Pancreas (tissue), 10 donors: Measurements from ENCODE around the gene BHLHA15. TPM values are rescaled to one million over a fixed set of nuclear protein-coding genes. Genes with fewer than 3 reads are reported as not detected.
A peak's percentile ranks its signal among the peaks of the same experiment; 100 is the strongest.

Experiments
- ATAC-seq, 4 donors: fragments of 200-7000 bp; cut with Tn5 transposase; one replicate each; pipeline versions ENCODE4 v1.8.0 to v1.9.1; 2020; ENCODE audit warnings: mild to moderate bottlenecking in 4 of 4, moderate library complexity in 4 of 4
- DNase-seq, 6 donors: peaks; one replicate each; pipeline ENCODE4 v3.0.0-alpha.2; 2020
- FAIRE-seq: peaks from 2 replicates; lab custom pipeline; 2012; peaks lifted over from hg19 to GRCh38; lab: Jason Lieb, UNC
- H3K27ac ChIP-seq, 4 donors: fragments of 200-600 bp; sonication (generic); 1 replicate in 3 of 4; 2 replicates in 1 of 4; pipeline versions ENCODE4 v1.5.0 to v1.8.0; 2020
- H3K27me3 ChIP-seq, 4 donors: fragments of 200-600 bp; one replicate each; pipeline ENCODE4 v1.8.0; 2021
- H3K36me3 ChIP-seq, 3 donors: fragments of 200-600 bp; sonication (generic) in 1 of 3; one replicate each; pipeline versions ENCODE4 v1.5.0 to v1.8.0; 2020 to 2021
- H3K4me1 ChIP-seq, 3 donors: fragments of 200-600 bp; one replicate each; pipeline ENCODE4 v1.8.0; 2021
- H3K4me3 ChIP-seq, 4 donors: fragments of 200-600 bp; sonication (generic) in 2 of 4; one replicate each; pipeline versions ENCODE4 v1.5.0 to v1.8.0; 2020 to 2021
- H3K9me3 ChIP-seq, 4 donors: fragments of 200-600 bp; one replicate each; pipeline ENCODE4 v1.8.0; 2021
- WGBS, 2 donors: extraction: QIAGEN DNeasy Blood & Tissue Kit; methylation state at CpG; one replicate each; pipeline ENCODE4 v1.1.7; 2013; 5-methylcytosine and 5-hydroxymethylcytosine counted together
- intact Hi-C, 3 donors: fragments of 100-400 bp; cut with DNase I; formaldehyde crosslinking; loops; one replicate each; pipeline versions ENCODE4 v1.11.1 to v1.14.2; 2022
- polyA plus RNA-seq, 2 donors: library from polyadenylated mRNA; stranded (reverse); fragments of 200-250 nt; gene quantifications; one replicate each; pipeline ENCODE4 v1.2.3, GENCODE V29; 2013
- total RNA-seq, 6 donors: library from RNA; stranded (reverse); fragmentation: NEBNext Ultra II Directional in 4 of 6; extraction: Animal tissue kit (Norgen Biotek cat#: 25700) in 4 of 6; gene quantifications; one replicate each; pipeline versions ENCODE4 v1.2.1 to v1.2.4, GENCODE V29; 2021 to 2023
- TF ChIP-seq, protein P1 (sequence below), 4 donors: fragments of 200-600 bp; sonication (generic) in 3 of 4; IDR thresholded peaks; one replicate each; pipeline versions ENCODE4 v1.5.0 to v1.8.0; 2021; ENCODE audit warnings: antibody characterized with exemption in 4 of 4
- donor health status: healthy with polysubstance abuse.
- donor health status: DM: no; HTN: no; CAD: no; lungs with moderate emphysema.
- donor health status: DM: no; HTN: no; CAD: no.
- donor health status: control.
- donor health status: control.
- donor health status: Bipolar disorder and iron deficiency.
- donor health status: DM: yes; HTN: yes; CAD: no.
- donor health status: DM: no; HTN: no; CAD: no.
- donor health status: DM: no; HTN: no; CAD: no.
- donor health status: DM: yes; HTN: yes; CAD: no.

BHLHA15 gene
- total and polyA plus RNA-seq, 8 donors, result 32.5 to 405 (median 105) TPM

DNA sequence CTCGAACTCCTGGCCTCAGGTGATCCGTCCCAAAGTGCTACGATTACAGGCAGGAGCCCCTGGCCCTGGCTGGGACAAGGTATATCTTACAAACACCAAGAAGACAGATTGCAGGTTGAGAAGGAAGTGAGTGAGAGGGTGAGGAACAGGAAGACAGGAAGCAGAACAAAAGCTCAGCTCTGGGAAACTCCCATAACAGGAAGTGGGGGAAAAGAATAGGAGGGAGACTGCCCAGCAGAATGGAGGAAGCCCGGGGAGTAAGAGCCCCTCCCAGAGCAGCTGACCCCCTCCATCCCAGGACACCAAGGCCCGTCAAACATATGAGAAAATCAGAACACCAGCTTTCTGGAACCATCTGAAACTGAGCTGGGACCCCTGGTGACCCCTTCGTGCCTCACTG, 37.9 kb downstream of the BHLHA15 start:
- ATAC-seq, result no peak
- Histone ChIP-seq H3K4me1 (peaks cover 0 to 20% (median 14%) of the 10 kb centered on the region in 3 donors), H3K27ac (peak overlapping the region in 2 of 4 donors; percentile 6 to 35), H3K27me3 (no peaks in the 10 kb centered on the region), H3K9me3 (no peaks in the 10 kb centered on the region), H3K4me3 (no peak overlapping the region), H3K36me3 (no peaks in the 10 kb centered on the region)
- no peak for DNase-seq
- intact Hi-C loops, result no loop called here
- FAIRE-seq, result no peak
- TF ChIP-seq, protein P1, sequence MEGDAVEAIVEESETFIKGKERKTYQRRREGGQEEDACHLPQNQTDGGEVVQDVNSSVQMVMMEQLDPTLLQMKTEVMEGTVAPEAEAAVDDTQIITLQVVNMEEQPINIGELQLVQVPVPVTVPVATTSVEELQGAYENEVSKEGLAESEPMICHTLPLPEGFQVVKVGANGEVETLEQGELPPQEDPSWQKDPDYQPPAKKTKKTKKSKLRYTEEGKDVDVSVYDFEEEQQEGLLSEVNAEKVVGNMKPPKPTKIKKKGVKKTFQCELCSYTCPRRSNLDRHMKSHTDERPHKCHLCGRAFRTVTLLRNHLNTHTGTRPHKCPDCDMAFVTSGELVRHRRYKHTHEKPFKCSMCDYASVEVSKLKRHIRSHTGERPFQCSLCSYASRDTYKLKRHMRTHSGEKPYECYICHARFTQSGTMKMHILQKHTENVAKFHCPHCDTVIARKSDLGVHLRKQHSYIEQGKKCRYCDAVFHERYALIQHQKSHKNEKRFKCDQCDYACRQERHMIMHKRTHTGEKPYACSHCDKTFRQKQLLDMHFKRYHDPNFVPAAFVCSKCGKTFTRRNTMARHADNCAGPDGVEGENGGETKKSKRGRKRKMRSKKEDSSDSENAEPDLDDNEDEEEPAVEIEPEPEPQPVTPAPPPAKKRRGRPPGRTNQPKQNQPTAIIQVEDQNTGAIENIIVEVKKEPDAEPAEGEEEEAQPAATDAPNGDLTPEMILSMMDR (IDR thresholded peaks at IDR 0.05), result no peak
- WGBS, 2 donors, result 80 to 83% methylated on average over 6 of the region's 6 CpGs

GRCh38 chr7:98250789-98251188, 39.5 kb downstream of the BHLHA15 start:
- intact Hi-C loops, result no loop called here
- TF ChIP-seq, protein P1 (IDR thresholded peaks at IDR 0.05), result no peak
- Histone ChIP-seq H3K4me3 (peak overlapping the region in 3 of 4 donors; percentile 64 to 90 (median 81)), H3K27ac (peak overlapping the region; percentile 86 to 90 (median 88)), H3K9me3 (no peaks in the 10 kb centered on the region), H3K27me3 (no peaks in the 10 kb centered on the region), H3K4me1 (peaks cover 0 to 20% (median 14%) of the 10 kb centered on the region in 3 donors), H3K36me3 (no peaks in the 10 kb centered on the region)
- no peak for ATAC-seq
- WGBS, 2 donors, result 20% methylated on average over 3 of the region's 3 CpGs
- no peak for DNase-seq
- no peak for FAIRE-seq

GRCh38 chr7:98251231-98251600, 40.0 kb downstream of the BHLHA15 start:
- Histone ChIP-seq H3K36me3 (no peaks in the 10 kb centered on the region), H3K4me3 (peak overlapping the region; percentile 29 to 90 (median 72)), H3K9me3 (no peaks in the 10 kb centered on the region), H3K4me1 (peaks cover 0 to 20% (median 14%) of the 10 kb centered on the region in 3 donors), H3K27me3 (no peaks in the 10 kb centered on the region), H3K27ac (peak overlapping the region; percentile 86 to 90 (median 88))
- 4 to 5% methylated on average over 9 of the region's 9 CpGs for WGBS, 2 donors
- TF ChIP-seq, protein P1 (IDR thresholded peaks at IDR 0.05), result no peak
- no peak for FAIRE-seq
- intact Hi-C loops, result no loop called here
- peak; percentile 20 to 43 (median 38) for ATAC-seq
- DNase-seq, result no peak

- TF ChIP-seq, protein P1 (IDR thresholded peaks at IDR 0.05), result no peak
- intact Hi-C loops, result no loop called here
- ATAC-seq (peak; percentile 93 to 97 (median 94)), FAIRE-seq (no peak), DNase-seq (peak; percentile 96 to 98 (median 98))
- Histone ChIP-seq H3K36me3 (no peaks in the 10 kb centered on the region), H3K27me3 (no peaks in the 10 kb centered on the region), H3K4me3 (peak within 1 kb of the TSS; percentile 29 to 90 (median 72)), H3K27ac (peak within 1 kb of the TSS; percentile 86 to 90 (median 88)), H3K9me3 (no peaks in the 10 kb centered on the region), H3K4me1 (peaks cover 0 to 20% (median 14%) of the 10 kb centered on the region in 3 donors)
- 0% methylated on average over 65 to 69 of the region's 69 CpGs for WGBS, 2 donors
Measured at GRCh38 chr7:98251601-98252424, 40.6 kb downstream of the BHLHA15 start, which contains the start of gene TECPR1. TSS of gene TECPR1 (minus strand) at chr7:98252232. CDS start at chr7:98246146, 6,086 bp downstream.
